GM18519 (cell line): ENCODE data around the gene KNG1.
"Not testable (repeated sequence)": the region's sequence is repeated elsewhere in the genome, so short reads cannot be mapped to it uniquely, and the experiment has no call there.

ENCODE experiments used
- ATAC-seq: cut with Tn5 transposase; IDR thresholded peaks from one replicate; pipeline ENCODE4 v1.9.1; 2021; ENCODE audit warnings: mild to moderate bottlenecking, moderate library complexity; ENCODE audit not compliant: unreplicated experiment, low FRiP score

The KNG1 gene

GRCh38 chr3:186717039-186717457, at the start of gene KNG1:
TSS of gene KNG1 (plus strand) at chr3:186717359. CDS start at chr3:186717543, 184 bp downstream.
- ATAC-seq, result no peak

- ATAC-seq, result no peak
Measured at GRCh38 chr3:186668426-186668825, 48.7 kb upstream of the KNG1 start.

- ATAC-seq, result no peak
Measured at GRCh38 chr3:186669378-186670084, 47.6 kb upstream of the KNG1 start.

GRCh38 chr3:186670155-186670554, 47.0 kb upstream of the KNG1 start:
- no peak for ATAC-seq

- no peak for ATAC-seq
Measured at GRCh38 chr3:186671051-186671450, 46.1 kb upstream of the KNG1 start.

GRCh38 chr3:186678604-186679003, 38.6 kb upstream of the KNG1 start:
- no peak for ATAC-seq

GRCh38 chr3:186679151-186679550, 38.0 kb upstream of the KNG1 start:
- ATAC-seq, result no peak

- ATAC-seq, result no peak
Measured at GRCh38 chr3:186680869-186681268, 36.3 kb upstream of the KNG1 start.

- ATAC-seq, result no peak
Measured at GRCh38 chr3:186682812-186683211, 34.3 kb upstream of the KNG1 start.

GRCh38 chr3:186683979-186684378, 33.2 kb upstream of the KNG1 start:
- no peak for ATAC-seq

- ATAC-seq, result not testable (repeated sequence)
Measured at GRCh38 chr3:186686475-186686874, 30.7 kb upstream of the KNG1 start.

- no peak for ATAC-seq
Measured at GRCh38 chr3:186687120-186687651, 30.0 kb upstream of the KNG1 start.

GRCh38 chr3:186690304-186690703, 26.9 kb upstream of the KNG1 start:
- ATAC-seq, result not testable (repeated sequence)

- no peak for ATAC-seq
Measured at GRCh38 chr3:186691676-186692075, 25.5 kb upstream of the KNG1 start.

- ATAC-seq, result no peak
Measured at GRCh38 chr3:186693843-186694242, 23.3 kb upstream of the KNG1 start.

GRCh38 chr3:186694288-186695032, 22.7 kb upstream of the KNG1 start:
- no peak for ATAC-seq

- no peak for ATAC-seq
Measured at GRCh38 chr3:186696522-186696921, 20.6 kb upstream of the KNG1 start.

GRCh38 chr3:186697510-186697909, 19.6 kb upstream of the KNG1 start:
- no peak for ATAC-seq

- ATAC-seq, result no peak
Measured at GRCh38 chr3:186700267-186700666, 16.9 kb upstream of the KNG1 start.

- ATAC-seq, result not testable (repeated sequence)
Measured at GRCh38 chr3:186702451-186702850, 14.7 kb upstream of the KNG1 start.

- ATAC-seq, result no peak
Measured at GRCh38 chr3:186705882-186706780, 11.0 kb upstream of the KNG1 start.
